Measurements from ENCODE around the gene GPS1.

- TF ChIP-seq POLR2AphosphoS5 (IDR thresholded peaks at IDR 0.05; ENCODE audit: low read depth, low read length) (no peak), CTCF (IDR thresholded peaks at IDR 0.05) (peak; percentile 86), RFX5 (IDR thresholded peaks at IDR 0.05; ENCODE audit: low read length) (no peak), TAF1 (IDR thresholded peaks at IDR 0.05; ENCODE audit: borderline replicate concordance, low read depth, low read length) (no peak), NRF1 (IDR thresholded peaks at IDR 0.05; ENCODE audit: low read depth, low read length) (no peak; the same call in 1 of the 2 replicates)
These were observed 30.4 kb upstream of the GPS1 start for GRCh38 chr17:82021107-82021899.

All from SK-N-SH (cell line).